Astrocyte (in vitro differentiated cells and primary cell): ENCODE results near the gene PAFAH1B1.

Experiments used
- CTCF ChIP-seq: IDR thresholded peaks from 2 replicates; pipeline ENCODE4 v1.5.1; 2011; ENCODE audit warnings: low read depth, mild to moderate bottlenecking, inconsistent platforms, low read length, moderate library complexity; ENCODE audit not compliant: insufficient read depth
- EZH2 ChIP-seq: IDR thresholded peaks from 2 replicates; pipeline ENCODE4 v1.6.1; 2012; ENCODE audit warnings: mild to moderate bottlenecking, low read length, inconsistent platforms; ENCODE audit not compliant: insufficient read depth

- TF ChIP-seq CTCF (no peak), EZH2 (no peak)
Observed at GRCh38 chr17:2701161-2701995, 107.9 kb downstream of the PAFAH1B1 start.
